Activated naive CD4-positive, alpha-beta T cell treated with anti-CD3 and anti-CD28 coated beads, Interleukin-2, amount 50 U/mL, for 16 hours (primary cell): ENCODE results near the gene TEX53.

ENCODE experiments used
- DNase-seq: peaks from one replicate; pipeline ENCODE4 v3.0.0-alpha.2; 2020

TEX53 gene

GRCh38 chr9:114633438-114634089 lies 24.0 kb downstream of the TEX53 start:
- DNase-seq, result no peak

- no peak for DNase-seq
Observed at GRCh38 chr9:114631166-114631565, 26.4 kb downstream of the TEX53 start.

GRCh38 chr9:114629563-114630090 lies 28.0 kb downstream of the TEX53 start:
- DNase-seq, result no peak

GRCh38 chr9:114627553-114627952 lies 30.1 kb downstream of the TEX53 start:
- no peak for DNase-seq

GRCh38 chr9:114626415-114627020 lies 31.1 kb downstream of the TEX53 start:
- DNase-seq, result no peak

GRCh38 chr9:114624677-114625076 lies 32.9 kb downstream of the TEX53 start:
- no peak for DNase-seq

GRCh38 chr9:114621975-114622609 lies 35.5 kb downstream of the TEX53 start:
- DNase-seq, result no peak

GRCh38 chr9:114621561-114621960 lies 36.0 kb downstream of the TEX53 start:
- no peak for DNase-seq

- DNase-seq, result no peak
Observed at GRCh38 chr9:114619191-114619761, 38.3 kb downstream of the TEX53 start.

GRCh38 chr9:114616684-114617520 lies 40.7 kb downstream of the TEX53 start:
- no peak for DNase-seq

GRCh38 chr9:114614373-114614772 lies 43.2 kb downstream of the TEX53 start:
- DNase-seq, result no peak

- no peak for DNase-seq
Observed at GRCh38 chr9:114613919-114614318, 43.7 kb downstream of the TEX53 start.

- DNase-seq, result no peak
Observed at GRCh38 chr9:114613087-114613486, 44.5 kb downstream of the TEX53 start.

GRCh38 chr9:114612272-114612923 lies 45.2 kb downstream of the TEX53 start:
- no peak for DNase-seq

GRCh38 chr9:114611516-114612271 lies 45.9 kb downstream of the TEX53 start:
- peak; percentile 59 for DNase-seq

- DNase-seq, result no peak
Observed at GRCh38 chr9:114608525-114608796, 49.1 kb downstream of the TEX53 start.

GRCh38 chr9:114607671-114608524 lies 49.7 kb downstream of the TEX53 start:
- no peak for DNase-seq

GRCh38 chr9:114606597-114607207 lies 50.9 kb downstream of the TEX53 start:
- DNase-seq, result no peak
